Esophagus (tissue), 2 donors: ENCODE results near the gene HOXB1. TPM values are rescaled to one million over a fixed set of nuclear protein-coding genes. Genes with fewer than 3 reads are reported as not detected.
"Not testable (repeated sequence)": the region's sequence is repeated elsewhere in the genome, so short reads cannot be mapped to it uniquely, and the experiment has no call there.

Experiments
- H3K27ac ChIP-seq, 2 donors: one replicate each; pipeline ENCODE4 v1.5.1; 2013; ENCODE audit warnings: low read depth in 2 of 2, mild to moderate bottlenecking in 2 of 2, inconsistent platforms in 1 of 2, low read length in 1 of 2, moderate library complexity in 1 of 2
- H3K27me3 ChIP-seq, 2 donors: one replicate each; pipeline ENCODE4 v1.6.1; 2013; ENCODE audit warnings: low read length in 2 of 2, control low read depth in 1 of 2, mild to moderate bottlenecking in 1 of 2; ENCODE audit not compliant: insufficient read depth in 2 of 2, control insufficient read depth in 1 of 2
- H3K36me3 ChIP-seq, 2 donors: one replicate each; pipeline ENCODE4 v1.6.1; 2013; ENCODE audit warnings: low read length in 1 of 2; ENCODE audit not compliant: control insufficient read depth in 2 of 2, insufficient read depth in 2 of 2
- H3K4me1 ChIP-seq, 2 donors: one replicate each; pipeline ENCODE4 v1.6.1; 2013; ENCODE audit warnings: low read length in 1 of 2; ENCODE audit not compliant: control insufficient read depth in 2 of 2, insufficient read depth in 2 of 2
- H3K4me3 ChIP-seq, 2 donors: one replicate each; pipeline ENCODE4 v1.5.1; 2013; ENCODE audit warnings: low read length in 2 of 2, mild to moderate bottlenecking in 2 of 2, low read depth in 1 of 2, moderate library complexity in 1 of 2
- H3K9me3 ChIP-seq, 2 donors: one replicate each; pipeline ENCODE4 v1.6.1; 2013; ENCODE audit warnings: mild to moderate bottlenecking in 2 of 2, low read depth in 1 of 2, low read length in 1 of 2, moderate library complexity in 1 of 2; ENCODE audit not compliant: control insufficient read depth in 2 of 2, insufficient read depth in 1 of 2
- WGBS, 2 donors: extraction: QIAGEN DNeasy Blood & Tissue Kit; methylation state at CpG; one replicate each; pipeline ENCODE4 v1.1.7; 2013; 5-methylcytosine and 5-hydroxymethylcytosine counted together
- polyA plus RNA-seq, 2 donors: library from polyadenylated mRNA; stranded (reverse); fragments of 200-250 nt; gene quantifications; one replicate each; pipeline ENCODE4 v1.2.3, GENCODE V29; 2013
- donor health status: healthy with polysubstance abuse.
- donor health status: Bipolar disorder and iron deficiency.

Gene HOXB1
- polyA plus RNA-seq, 2 donors: 0.29 to 1.0 TPM

GRCh38 chr17:48483471-48484131, 47.2 kb downstream of the HOXB1 start:
- H3K27me3 ChIP-seq: no peaks in the 10 kb centered on the region
- H3K4me1 ChIP-seq: peaks cover 0 to 3% of the 10 kb centered on the region in 2 donors
- no peak overlapping the region for H3K4me3 ChIP-seq
- no peaks in the 10 kb centered on the region for H3K36me3 ChIP-seq
- no peaks in the 10 kb centered on the region for H3K9me3 ChIP-seq
- 14 to 34% methylated on average over 6 of the region's 6 CpGs for WGBS, 2 donors
- H3K27ac ChIP-seq: no peak overlapping the region

DNA sequence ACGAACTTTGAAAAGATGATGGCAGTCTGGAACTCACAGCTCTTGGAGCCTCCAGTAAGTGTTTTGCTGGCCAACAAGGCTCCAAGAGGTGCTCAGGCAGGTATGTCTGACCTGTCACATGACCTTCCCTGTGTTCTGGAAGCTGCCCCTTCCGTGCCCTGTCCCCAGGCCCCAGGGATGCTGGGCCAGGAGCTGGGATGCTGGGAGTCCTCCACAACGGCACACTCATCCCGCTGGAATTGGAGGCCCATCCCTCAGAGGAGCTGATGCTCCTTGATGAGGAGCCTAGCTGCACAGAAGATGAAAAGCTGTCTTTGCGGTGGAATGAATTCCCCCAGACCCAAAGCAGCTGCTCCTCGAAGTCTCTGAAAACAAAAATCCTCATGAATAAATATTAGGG, 47.8 kb downstream of the HOXB1 start:
- 61 to 79% methylated on average over 6 of the region's 6 CpGs for WGBS, 2 donors
- H3K27ac ChIP-seq: no peak overlapping the region
- H3K36me3 ChIP-seq: no peaks in the 10 kb centered on the region

GRCh38 chr17:48482301-48482700, 48.5 kb downstream of the HOXB1 start:
- H3K27me3 ChIP-seq, H3K4me1 ChIP-seq, H3K27ac ChIP-seq, H3K4me3 ChIP-seq, H3K36me3 ChIP-seq, H3K9me3 ChIP-seq: not testable (repeated sequence)
- WGBS, 2 donors: 85 to 88% methylated on average over 4 of the region's 4 CpGs

More for the DNA sequence above, 47.8 kb downstream of the HOXB1 start:
- Histone ChIP-seq H3K9me3 (no peaks in the 10 kb centered on the region), H3K4me3 (no peak overlapping the region), H3K4me1 (peaks cover 0 to 3% of the 10 kb centered on the region in 2 donors), H3K27me3 (no peaks in the 10 kb centered on the region)

DNA sequence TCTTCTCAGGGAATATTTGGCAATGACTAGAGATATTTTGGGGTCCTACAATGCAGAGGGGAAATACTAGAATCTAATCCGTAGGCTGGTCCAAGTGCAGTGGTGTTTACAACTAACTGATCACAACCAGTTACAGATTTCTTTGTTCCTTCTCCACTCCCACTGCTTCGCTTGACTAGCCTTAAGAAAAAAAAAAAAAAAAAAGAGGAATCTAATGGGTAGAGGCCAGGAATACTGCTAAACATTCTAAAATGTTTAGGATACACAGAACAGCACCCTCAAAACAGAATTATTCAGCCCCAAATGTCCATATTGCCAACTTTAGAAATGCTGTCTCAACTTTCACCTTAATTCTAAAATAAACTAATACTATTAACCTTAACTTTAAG, 51.8 kb downstream of the HOXB1 start:
- Histone ChIP-seq H3K4me3 (no peak overlapping the region), H3K36me3 (no peaks in the 10 kb centered on the region), H3K27ac (no peak overlapping the region), H3K9me3 (no peaks in the 10 kb centered on the region), H3K27me3 (no peaks in the 10 kb centered on the region), H3K4me1 (peaks cover 0 to 3% of the 10 kb centered on the region in 2 donors)
- 69 to 78% methylated on average over 2 of the region's 2 CpGs for WGBS, 2 donors

Other genes with a start within 250 kb of the HOXB1 start
- gene SKAP1, start 100.8 kb downstream of the HOXB1 start, polyA plus RNA-seq: 1 to 10 TPM; 1.1 to 2.6 TPM
- 10 to 100 TPM; 11.3 to 18.9 TPM for gene HOXB2, start 14.1 kb upstream of the HOXB1 start, polyA plus RNA-seq
- 1 to 10 TPM; 1.8 to 4.2 TPM for gene HOXB4, start 47.3 kb upstream of the HOXB1 start, polyA plus RNA-seq
- gene HOXB3, start 59.2 kb upstream of the HOXB1 start, polyA plus RNA-seq: 10 to 100 TPM in 1 of 2 donors, 1 to 10 TPM in 1; 6.3 to 12.7 TPM
- under 1 TPM; 0.09 to 0.10 TPM for gene HOXB5, start 62.8 kb upstream of the HOXB1 start, polyA plus RNA-seq
- under 1 TPM; 0.29 to 0.31 TPM for gene HOXB6, start 74.0 kb upstream of the HOXB1 start, polyA plus RNA-seq
- gene HOXB7, start 80.0 kb upstream of the HOXB1 start, polyA plus RNA-seq: under 1 TPM; 0.27 to 0.39 TPM
- not detected for gene HOXB8, start 84.3 kb upstream of the HOXB1 start, polyA plus RNA-seq
- gene HOXB9, start 95.3 kb upstream of the HOXB1 start, polyA plus RNA-seq: under 1 TPM in 1 of 2 donors, not detected in 1; 0.02 TPM
- gene PRAC1, start 191.5 kb upstream of the HOXB1 start, polyA plus RNA-seq: under 1 TPM in 1 of 2 donors, not detected in 1; 0.63 TPM
- gene PRAC2, start 192.2 kb upstream of the HOXB1 start, polyA plus RNA-seq: under 1 TPM in 1 of 2 donors, not detected in 1; 0.41 TPM
- gene HOXB13, start 197.7 kb upstream of the HOXB1 start, polyA plus RNA-seq: under 1 TPM; 0.01 to 0.04 TPM